ENCODE data around the gene SYCE1. TPM values are rescaled to one million over a fixed set of nuclear protein-coding genes. Genes with fewer than 3 reads are reported as not detected.
"Not testable (repeated sequence)": the region's sequence is repeated elsewhere in the genome, so short reads cannot be mapped to it uniquely, and the experiment has no call there.

The SYCE1 gene, protein sequence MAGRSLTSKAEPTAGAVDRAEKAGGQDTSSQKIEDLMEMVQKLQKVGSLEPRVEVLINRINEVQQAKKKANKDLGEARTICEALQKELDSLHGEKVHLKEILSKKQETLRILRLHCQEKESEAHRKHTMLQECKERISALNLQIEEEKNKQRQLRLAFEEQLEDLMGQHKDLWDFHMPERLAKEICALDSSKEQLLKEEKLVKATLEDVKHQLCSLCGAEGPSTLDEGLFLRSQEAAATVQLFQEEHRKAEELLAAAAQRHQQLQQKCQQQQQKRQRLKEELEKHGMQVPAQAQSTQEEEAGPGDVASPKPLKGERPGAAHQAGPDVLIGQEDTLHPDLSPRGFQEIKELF
- not detected for polyA plus RNA-seq (2013, experiment 1 of 2; ENCODE audit: insufficient read length)
- polyA plus RNA-seq (2013, experiment 2 of 2; ENCODE audit: insufficient read length) = 0.12 TPM

DNA sequence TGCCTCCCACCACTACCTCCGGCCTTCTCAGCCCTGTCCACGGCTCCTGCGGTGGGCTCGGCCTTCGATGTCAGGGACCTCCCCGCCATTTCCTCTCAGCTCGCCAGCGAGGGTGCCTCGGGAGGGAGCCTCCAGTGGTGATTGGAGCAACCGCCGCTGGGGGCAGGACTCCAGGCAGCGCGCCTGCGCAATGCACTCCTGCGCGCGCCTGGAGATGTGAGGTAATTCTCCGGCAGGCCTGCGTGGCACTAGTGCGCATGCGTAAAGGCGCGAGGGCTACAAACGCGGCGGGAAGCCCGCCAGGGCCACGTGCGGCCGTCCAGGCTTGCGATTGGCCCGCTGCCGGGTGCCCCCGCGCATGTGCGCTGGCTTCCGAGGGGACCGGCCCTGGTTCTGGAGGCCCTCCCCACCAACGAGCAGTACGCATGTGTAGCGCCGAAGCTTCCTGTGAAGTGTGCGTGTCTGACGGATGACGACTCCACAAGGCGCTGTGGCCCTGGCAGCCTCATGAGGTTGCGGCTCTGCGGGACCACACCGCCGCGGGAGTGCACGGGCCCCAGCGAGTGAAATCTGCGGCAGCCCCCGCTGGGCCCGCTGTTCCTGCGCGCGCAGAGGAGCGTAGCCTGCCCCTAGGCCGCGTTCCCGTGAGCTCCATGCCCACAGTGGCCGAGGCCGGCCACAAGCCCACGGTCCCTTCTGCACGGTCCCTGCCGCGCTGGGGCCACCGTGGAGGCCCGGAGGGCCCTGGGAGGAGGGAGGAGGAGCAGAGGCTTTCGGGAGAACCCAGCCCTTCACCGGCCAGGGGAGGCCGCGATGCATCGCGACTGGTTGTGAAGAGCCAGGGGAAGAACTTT is at the start of gene SYCE1:
TSS of gene SYCE1 (minus strand) at position 143 of the 854 bp plus-strand sequence. CDS start at position 89, 54 bp downstream.
- DNase-seq = no peak

DNA sequence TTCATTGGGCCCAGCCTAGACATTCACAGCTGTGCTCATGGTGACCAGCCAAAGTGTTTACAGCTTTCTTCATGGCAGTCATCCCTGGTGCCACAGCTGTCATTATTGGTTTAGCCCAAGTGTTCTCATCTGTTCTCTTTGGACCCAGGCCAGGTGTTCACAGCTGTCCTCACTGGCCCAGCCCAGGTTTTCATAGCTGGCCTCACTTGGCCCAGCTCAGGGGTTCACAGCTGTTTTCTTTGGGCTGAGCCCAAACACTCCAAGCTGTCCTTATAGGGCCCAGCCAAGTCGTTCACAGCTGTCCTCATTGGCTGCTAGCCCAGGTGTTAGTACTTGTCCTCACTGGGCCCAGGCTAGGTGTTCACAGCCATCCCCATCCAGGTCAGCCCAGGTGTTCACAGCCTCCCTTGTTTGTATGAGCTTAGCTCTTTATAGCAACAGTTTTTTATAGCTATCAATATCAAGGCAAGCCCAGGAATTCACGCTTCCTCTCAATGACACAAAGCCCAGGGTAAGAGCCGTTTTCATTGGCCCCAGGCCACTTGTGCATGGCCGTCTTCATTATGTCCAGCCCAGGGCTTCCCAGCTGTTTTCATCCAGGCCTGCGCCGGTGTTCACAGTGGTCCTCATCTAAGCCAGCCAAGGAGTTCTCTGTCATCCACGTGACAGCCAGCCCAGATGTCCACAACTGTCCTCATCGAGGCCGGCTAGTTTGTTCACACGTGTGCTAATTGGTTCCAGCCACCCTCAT is 49.6 kb upstream of the SYCE1 start:
- DNase-seq = no peak

GRCh38 chr10:133613699-133614098 is 48.3 kb upstream of the SYCE1 start:
- DNase-seq = no peak

GRCh38 chr10:133611079-133611478 is 45.7 kb upstream of the SYCE1 start:
- no peak for DNase-seq

GRCh38 chr10:133608855-133609254 is 43.5 kb upstream of the SYCE1 start:
- DNase-seq = no peak

GRCh38 chr10:133603434-133603833 is 38.1 kb upstream of the SYCE1 start:
- not testable (repeated sequence) for DNase-seq

DNA sequence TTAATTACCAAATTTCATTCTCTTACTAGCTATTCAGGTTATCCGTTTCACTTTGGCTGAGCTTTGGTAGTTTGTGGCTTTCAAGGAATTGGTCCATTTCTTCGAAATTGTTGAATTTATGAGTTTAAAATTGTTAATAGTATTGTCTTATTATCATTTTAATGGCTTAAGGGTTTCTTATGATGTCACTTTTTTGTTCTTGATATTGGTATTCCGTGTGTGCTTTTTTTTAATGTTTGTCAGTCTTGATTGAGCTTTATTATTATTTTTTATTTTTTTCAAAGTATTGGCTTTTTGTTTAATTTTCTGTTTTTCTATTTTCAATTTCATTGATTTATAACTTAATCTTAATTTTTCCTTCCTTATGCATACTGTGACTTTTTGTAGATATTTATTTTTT is 35.3 kb upstream of the SYCE1 start:
- DNase-seq = no peak

DNA sequence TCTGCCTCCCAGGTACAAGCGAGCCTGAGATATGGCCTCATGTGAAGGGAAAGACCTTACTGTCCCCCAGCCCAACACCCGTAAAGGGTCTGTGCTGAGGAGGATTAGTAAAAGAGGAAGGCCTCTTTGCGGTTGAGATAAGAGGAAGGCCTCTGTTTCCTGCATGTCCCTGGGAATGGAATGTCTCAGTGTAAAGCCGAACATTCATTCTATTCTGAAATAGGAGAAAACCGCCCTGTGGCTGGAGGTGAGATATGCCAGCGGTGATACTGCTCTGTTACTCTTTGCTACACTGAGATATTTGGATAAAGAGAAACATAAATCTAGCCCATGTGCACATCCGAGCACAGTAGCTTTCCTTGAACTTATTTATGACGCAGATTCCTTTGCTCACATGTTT is 34.5 kb upstream of the SYCE1 start:
- DNase-seq = not testable (repeated sequence)

GRCh38 chr10:133592716-133593115 is 27.3 kb upstream of the SYCE1 start:
- DNase-seq = no peak

DNA sequence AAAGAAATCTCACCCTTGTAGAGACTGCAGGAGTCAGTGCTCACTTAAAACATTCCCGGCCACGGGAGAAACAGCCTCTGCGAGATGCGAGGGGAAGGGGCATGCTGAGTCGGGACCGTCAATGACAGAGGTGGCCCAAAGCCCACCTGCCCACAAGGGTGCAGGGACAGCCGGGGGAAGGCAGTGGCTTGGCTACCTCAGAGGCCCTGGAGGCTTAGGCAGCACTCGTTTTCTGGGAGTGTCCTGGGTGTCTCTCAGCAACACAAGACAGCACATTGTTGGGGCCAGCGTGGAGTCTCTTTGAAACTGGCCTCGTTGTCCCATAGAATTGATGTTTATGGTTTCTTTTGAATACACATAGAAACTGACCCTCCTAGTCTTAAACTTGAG is 25.6 kb upstream of the SYCE1 start:
- DNase-seq = no peak

- DNase-seq = no peak
Observed at GRCh38 chr10:133590226-133590969, 25.0 kb upstream of the SYCE1 start.

GRCh38 chr10:133577037-133577436 is 11.7 kb upstream of the SYCE1 start:
- DNase-seq = not testable (repeated sequence)

DNA sequence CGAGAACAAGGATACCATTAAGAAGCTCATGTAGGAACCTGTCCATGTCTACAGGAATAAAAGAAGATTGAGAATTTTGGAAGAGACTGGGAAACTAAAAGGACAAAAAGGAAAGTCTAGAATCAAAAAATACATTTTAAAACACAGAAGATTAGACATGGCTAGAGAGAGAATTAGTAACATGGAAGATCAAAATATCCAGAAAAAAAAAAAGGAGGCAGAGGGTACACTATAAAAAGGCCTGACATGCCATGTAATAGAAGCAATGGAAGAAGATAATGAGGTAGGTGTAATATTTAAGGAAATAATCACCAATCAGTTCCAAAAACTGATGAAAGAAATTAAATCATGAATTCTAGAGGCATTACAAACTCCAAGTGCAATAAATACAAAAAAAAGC is 8.1 kb upstream of the SYCE1 start:
- DNase-seq = not testable (repeated sequence)

- not testable (repeated sequence) for DNase-seq
Observed at GRCh38 chr10:133572055-133572454, 6.7 kb upstream of the SYCE1 start.

GRCh38 chr10:133569801-133570200 is 4.4 kb upstream of the SYCE1 start:
- not testable (repeated sequence) for DNase-seq

- DNase-seq = not testable (repeated sequence)
Observed at GRCh38 chr10:133568831-133569527, 3.6 kb upstream of the SYCE1 start.

GRCh38 chr10:133568287-133568614 is 2.9 kb upstream of the SYCE1 start:
- no peak for DNase-seq

DNA sequence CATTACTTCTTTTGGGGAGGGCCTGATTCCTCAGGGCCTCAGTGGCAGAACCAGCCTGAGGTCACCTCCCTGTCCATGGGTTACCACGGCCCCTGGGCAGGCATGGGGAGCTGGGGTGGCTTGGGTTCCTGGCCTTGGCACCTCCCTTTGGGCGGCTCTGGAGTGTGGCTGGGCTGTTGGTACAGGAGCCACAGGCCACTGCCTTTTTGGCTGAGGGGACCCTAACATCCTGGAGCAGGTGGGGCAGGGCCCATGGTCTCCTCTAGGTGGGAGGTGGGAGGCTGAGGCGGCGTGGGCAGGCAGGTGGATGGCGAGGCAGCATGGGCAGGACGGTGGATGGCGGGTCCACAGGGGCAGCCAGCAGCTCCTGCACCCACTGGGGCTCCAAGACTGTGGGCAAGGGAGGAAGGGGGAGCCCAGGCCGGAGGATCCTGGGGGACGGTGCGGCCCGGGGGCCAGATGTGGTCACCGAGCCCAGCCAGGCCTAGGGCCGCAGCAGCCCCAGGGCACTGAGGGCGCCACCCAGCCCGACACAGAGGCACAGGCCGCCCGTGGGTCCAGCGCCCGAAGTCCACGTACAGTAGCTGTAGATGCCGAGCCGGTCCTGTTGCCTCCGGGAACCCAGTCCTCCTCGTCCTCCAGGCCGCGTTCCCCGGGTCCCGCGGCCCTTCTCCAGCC is 2.4 kb upstream of the SYCE1 start:
- DNase-seq = no peak

GRCh38 chr10:133567119-133567518 is 1.7 kb upstream of the SYCE1 start:
- DNase-seq = no peak

DNA sequence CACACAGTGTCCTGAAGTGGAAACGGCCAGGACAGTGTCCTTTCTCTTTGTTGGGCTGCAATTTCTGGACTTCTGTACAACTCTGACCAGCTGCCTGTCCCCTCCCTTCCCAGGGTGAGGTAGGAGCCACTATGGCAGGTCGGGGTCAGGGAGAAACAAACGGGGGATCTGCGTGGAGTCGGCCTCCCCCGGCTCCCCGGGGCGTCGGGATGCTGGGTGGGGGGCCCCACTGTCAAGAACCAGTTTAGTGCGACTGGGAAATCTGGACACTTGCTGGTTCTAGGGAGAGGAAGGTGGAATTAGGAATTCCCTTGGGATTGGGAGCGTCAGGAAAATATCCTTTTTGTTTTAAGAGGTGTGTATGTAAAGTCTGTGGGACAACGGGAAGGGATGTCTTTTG is 567 bp downstream of the SYCE1 start:
- no peak for DNase-seq

DNA sequence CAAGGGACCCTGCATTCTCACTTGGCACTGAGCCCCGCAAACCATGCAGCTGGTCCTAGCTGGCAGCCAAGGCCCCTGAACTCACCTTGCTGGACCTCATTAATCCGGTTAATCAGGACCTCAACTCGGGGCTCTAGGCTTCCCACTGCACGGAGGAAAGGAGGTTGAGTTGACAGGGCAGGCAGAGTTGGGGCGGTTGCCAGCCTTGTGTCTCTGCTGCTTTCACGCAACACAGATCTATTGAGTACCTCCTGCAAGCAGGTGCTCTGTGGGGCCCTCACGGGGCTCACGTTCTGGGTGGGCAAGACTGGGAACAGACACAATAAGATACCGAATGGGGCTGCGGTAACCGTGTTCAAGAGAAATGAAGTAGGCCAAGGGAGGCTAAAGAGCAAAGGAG is 6.2 kb downstream of the SYCE1 start:
- DNase-seq = no peak

All from fibroblast of skin of abdomen (primary cell).